ENCODE data around the gene CACNA2D4. TPM values are rescaled to one million over a fixed set of nuclear protein-coding genes. Genes with fewer than 3 reads are reported as not detected.

Gene CACNA2D4
- total RNA-seq, 4 donors from 2014 or later: 0.84 to 3.8 (median 3.4) TPM

DNA sequence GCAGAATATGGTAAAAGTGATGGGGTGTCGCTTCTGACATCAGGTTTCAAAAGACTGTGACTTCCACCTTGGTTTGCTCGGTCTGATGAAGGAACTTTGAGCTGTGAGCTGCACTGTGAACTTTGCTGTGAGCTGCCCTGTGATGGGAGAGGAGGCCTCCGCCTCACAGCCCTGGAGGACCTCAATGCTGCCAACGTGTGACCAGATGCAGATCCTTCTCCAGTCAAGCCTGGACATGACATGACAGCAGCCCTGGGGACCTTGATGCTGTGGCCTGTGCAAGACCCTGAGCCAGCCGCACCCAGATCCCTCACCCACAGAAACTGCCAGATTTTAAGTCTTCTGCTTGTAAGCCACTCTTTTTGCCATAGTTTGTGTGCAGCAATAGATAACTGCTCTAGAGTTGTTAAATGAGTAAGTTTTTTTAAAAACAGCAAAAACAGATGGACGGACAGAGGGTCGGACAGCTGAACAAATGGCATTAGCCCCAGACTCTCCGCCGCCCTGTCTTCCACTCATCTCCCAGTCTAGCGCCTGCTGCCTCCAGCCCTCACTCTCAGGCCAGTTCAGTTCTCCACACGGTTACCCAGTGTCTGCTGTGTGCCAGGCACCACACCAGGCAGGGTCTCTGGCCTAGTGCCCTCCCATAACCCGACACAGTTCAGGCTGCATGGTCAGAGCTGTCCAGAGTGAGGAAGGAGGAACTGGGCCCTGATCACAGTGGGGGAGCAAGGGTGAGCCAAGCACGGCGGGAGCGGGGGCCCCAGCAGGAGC lies 111.2 kb downstream of the CACNA2D4 start:
- DNase-seq (ENCODE audit: extremely low spot score): no peak
- H3K36me3 ChIP-seq: no peaks in the 10 kb centered on the region
- peaks cover 0 to 19% (median 17%) of the 10 kb centered on the region in 4 donors for H3K4me1 ChIP-seq
- 90% methylated on average over 13 of the region's 15 CpGs for WGBS
- no peak overlapping the region for H3K27ac ChIP-seq (replicated peaks in 1 of 4)
- H3K4me3 ChIP-seq: no peak overlapping the region
- intact Hi-C loops (cut with DNase I): no loop called here
- H3K27me3 ChIP-seq: no peaks in the 10 kb centered on the region
- H3K9me3 ChIP-seq: no peaks in the 10 kb centered on the region
- TF ChIP-seq EP300 (IDR thresholded peaks at IDR 0.05) (no peak), POLR2A (IDR thresholded peaks at IDR 0.05; ENCODE audit: low read depth) (no peak), POLR2AphosphoS5 (IDR thresholded peaks at IDR 0.05) (no peak)
- TF ChIP-seq, protein P1, sequence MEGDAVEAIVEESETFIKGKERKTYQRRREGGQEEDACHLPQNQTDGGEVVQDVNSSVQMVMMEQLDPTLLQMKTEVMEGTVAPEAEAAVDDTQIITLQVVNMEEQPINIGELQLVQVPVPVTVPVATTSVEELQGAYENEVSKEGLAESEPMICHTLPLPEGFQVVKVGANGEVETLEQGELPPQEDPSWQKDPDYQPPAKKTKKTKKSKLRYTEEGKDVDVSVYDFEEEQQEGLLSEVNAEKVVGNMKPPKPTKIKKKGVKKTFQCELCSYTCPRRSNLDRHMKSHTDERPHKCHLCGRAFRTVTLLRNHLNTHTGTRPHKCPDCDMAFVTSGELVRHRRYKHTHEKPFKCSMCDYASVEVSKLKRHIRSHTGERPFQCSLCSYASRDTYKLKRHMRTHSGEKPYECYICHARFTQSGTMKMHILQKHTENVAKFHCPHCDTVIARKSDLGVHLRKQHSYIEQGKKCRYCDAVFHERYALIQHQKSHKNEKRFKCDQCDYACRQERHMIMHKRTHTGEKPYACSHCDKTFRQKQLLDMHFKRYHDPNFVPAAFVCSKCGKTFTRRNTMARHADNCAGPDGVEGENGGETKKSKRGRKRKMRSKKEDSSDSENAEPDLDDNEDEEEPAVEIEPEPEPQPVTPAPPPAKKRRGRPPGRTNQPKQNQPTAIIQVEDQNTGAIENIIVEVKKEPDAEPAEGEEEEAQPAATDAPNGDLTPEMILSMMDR (IDR thresholded peaks at IDR 0.05): no peak

DNA sequence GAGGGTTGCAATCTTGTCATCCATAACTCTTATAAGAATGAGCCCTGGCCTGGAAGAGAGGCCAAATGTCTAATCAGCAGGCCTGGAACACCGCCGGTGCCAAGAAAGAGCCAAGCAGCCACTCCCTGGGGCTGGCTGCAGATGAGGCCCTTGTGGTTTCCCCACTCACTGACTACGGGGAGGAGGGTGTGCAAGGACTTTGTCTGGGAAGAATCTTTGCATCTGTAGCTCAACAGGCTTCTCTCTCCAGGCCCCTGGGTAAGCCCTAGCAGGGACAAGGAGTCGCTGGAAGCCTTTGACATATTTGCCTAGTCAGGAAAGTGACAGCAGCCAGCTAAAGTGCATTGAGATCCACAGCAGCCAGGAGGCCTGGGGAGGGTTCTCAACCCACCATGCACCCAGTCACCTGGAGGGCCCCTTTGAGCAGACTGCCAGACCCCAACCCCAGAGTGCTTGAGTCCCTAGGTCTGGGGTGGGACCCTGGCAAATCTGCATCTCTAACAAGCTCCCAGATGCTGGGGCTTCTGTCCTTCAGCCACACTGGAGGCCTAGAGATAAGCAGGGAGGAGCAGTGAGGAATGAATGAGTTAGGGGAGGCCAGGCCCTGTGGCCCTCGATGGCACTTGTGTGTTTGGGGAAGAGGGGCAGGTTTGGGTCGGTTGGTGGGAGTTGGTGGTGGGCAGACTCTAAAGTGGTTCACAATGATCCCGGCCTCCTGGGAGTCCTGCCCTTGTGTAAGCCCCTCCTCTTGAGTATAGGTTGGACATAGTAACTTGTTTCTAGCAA lies 112.0 kb downstream of the CACNA2D4 start:
- intact Hi-C loops (cut with DNase I): no loop called here
- H3K36me3 ChIP-seq: no peaks in the 10 kb centered on the region
- TF ChIP-seq EP300 (IDR thresholded peaks at IDR 0.05): no peak
- TF ChIP-seq POLR2AphosphoS5 (IDR thresholded peaks at IDR 0.05): no peak
- TF ChIP-seq POLR2A (IDR thresholded peaks at IDR 0.05; ENCODE audit: low read depth): no peak
- TF ChIP-seq, protein P1 (IDR thresholded peaks at IDR 0.05): no peak
- H3K27ac ChIP-seq (replicated peaks in 1 of 4): no peak overlapping the region
- peaks cover 0 to 16% (median 14%) of the 10 kb centered on the region in 4 donors for H3K4me1 ChIP-seq
- no peak overlapping the region for H3K4me3 ChIP-seq
- H3K27me3 ChIP-seq: no peaks in the 10 kb centered on the region
- 64% methylated on average over 7 of the region's 7 CpGs for WGBS
- H3K9me3 ChIP-seq: no peaks in the 10 kb centered on the region
- DNase-seq (ENCODE audit: extremely low spot score): no peak

DNA sequence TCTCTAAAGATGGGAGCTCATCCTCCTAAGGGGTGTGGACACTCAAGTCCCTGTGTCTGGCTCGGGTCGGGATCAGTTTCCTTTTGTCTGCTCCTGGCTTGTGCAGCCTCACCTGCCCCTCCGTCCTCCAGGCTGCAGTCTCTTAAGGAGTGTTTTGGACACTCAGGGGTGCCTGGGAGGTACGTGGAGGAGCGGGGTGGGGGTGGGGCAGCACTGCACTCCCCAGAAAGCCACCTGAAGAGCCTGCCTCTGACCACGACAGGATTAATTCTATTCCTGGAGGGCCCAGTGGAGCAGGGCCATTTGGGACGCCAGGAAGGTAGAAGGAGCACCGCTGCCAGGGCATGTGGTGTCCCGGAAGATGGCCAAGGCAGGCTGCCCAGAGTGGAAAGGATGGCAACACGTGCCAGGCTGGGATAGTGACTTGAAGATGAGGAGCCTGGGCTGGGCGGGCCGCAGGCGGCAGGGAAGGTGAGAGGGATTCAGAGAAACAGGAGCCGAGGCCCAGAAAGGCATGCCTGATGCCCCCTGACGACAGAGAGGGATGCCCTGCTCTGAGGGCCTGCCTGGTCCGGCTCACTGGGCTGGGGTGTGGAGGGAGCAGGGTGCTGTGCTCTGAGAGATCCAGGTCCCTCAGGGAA lies 112.9 kb downstream of the CACNA2D4 start:
- Histone ChIP-seq H3K36me3 (no peaks in the 10 kb centered on the region), H3K27me3 (no peaks in the 10 kb centered on the region), H3K4me1 (peaks cover 0 to 16% (median 9%) of the 10 kb centered on the region in 4 donors), H3K27ac (replicated peaks in 1 of 4) (no peak overlapping the region), H3K4me3 (no peak overlapping the region), H3K9me3 (no peaks in the 10 kb centered on the region)
- no peak for DNase-seq (ENCODE audit: extremely low spot score)
- TF ChIP-seq, protein P1 (IDR thresholded peaks at IDR 0.05): no peak
- no peak for TF ChIP-seq POLR2A (IDR thresholded peaks at IDR 0.05; ENCODE audit: low read depth)
- TF ChIP-seq EP300 (IDR thresholded peaks at IDR 0.05): no peak
- no peak for TF ChIP-seq POLR2AphosphoS5 (IDR thresholded peaks at IDR 0.05)
- 96% methylated on average over 9 of the region's 16 CpGs for WGBS
- intact Hi-C loops (cut with DNase I): no loop called here

DNA sequence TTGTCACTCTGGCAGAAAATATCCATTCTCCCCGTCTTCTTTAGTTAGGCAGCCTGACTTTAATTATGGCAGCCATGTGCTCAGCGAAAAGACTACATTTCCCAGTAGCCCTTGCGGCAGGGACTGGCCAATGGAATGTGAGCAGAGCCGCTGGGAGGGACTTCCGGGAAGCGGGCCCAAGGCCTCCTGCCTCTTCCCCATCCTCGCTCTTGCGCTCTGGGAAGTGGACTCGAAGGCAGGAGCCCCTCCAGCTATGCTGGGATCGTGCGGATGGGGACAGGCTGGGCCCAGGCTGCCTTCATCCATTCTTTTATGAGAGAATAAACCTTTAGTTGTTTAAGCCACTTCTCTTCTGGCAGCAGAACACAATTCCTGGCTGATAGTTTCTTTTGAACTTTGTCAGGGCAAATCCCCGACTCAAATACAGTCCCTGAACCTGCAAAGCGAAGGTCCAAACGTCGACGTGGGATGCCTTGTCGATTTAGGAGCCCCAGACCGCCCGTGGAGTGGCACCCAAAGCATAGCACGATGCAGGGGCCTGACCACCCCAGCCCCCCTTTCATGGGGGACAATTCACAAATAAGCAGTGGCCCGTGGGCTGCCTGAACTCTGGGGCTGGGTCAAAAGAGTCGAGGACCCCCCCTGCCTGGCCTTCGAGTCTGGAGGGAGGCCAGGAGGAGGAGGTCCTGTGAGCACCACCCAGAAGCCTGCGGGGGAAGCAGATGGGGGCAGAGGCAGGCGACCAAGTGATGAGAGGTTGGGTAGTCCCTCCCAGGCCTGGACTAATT lies 113.7 kb downstream of the CACNA2D4 start:
- H3K36me3 ChIP-seq: no peaks in the 10 kb centered on the region
- H3K9me3 ChIP-seq: no peaks in the 10 kb centered on the region
- H3K27me3 ChIP-seq: no peaks in the 10 kb centered on the region
- DNase-seq (ENCODE audit: extremely low spot score): peak; percentile 98
- no peak overlapping the region for H3K4me3 ChIP-seq
- 71% methylated on average over 23 of the region's 25 CpGs for WGBS
- no peak overlapping the region for H3K27ac ChIP-seq (replicated peaks in 1 of 4)
- peaks cover 0 to 17% (median 10%) of the 10 kb centered on the region in 4 donors for H3K4me1 ChIP-seq
- TF ChIP-seq POLR2AphosphoS5 (IDR thresholded peaks at IDR 0.05) (peak; percentile 52 to 74), EP300 (IDR thresholded peaks at IDR 0.05) (no peak)
- TF ChIP-seq, protein P1 (IDR thresholded peaks at IDR 0.05): no peak
- intact Hi-C loops (cut with DNase I): no loop called here

All from esophagus muscularis mucosa (tissue), 4 donors.